Superior temporal gyrus (tissue), 1 donor: ENCODE measurements around the gene CGRRF1.

ENCODE experiments used
- DNase-seq: peaks from one replicate; pipeline ENCODE4 v3.0.0-alpha.2; 2016; ENCODE audit errors: extremely low spot score

CGRRF1 gene

DNA sequence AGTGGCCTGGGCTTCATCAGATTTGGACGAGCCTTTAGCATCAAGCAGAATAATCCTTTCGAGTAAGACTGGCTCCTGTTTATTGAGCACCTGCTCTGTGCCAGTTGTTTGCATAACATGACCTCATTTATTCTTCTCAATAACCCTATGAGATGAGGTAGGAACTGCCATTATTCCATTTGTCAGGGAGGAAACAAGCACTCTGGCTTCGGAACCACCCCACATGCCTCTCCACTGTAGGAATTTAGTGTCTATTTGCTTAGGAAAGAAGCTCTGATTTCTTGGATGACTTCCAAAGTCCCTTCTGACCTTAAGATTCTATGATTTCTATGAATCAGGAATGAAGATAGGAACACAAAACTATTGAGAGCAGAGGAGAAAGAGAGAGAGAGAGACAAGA is 68.3 kb downstream of the CGRRF1 start:
- no peak for DNase-seq

DNA sequence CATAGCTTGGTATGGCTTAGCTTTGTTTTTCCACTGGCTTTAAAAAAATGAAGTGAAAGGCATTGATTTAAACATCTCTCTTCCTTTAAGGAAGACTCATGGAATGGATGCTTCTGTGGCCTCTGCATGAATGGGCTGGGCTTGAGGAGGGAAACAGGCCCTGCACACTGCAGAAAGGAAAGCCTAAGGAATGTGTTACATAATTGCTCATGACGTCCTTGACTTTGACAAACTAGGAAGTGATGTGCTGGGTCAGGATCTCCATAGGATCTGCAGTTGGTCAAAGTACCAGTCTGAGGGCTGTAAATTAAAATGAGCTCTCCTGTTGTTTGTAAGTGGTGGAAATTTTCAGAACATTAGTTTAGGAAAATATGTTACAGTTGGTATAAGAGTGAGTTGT is 69.9 kb downstream of the CGRRF1 start:
- DNase-seq = no peak

DNA sequence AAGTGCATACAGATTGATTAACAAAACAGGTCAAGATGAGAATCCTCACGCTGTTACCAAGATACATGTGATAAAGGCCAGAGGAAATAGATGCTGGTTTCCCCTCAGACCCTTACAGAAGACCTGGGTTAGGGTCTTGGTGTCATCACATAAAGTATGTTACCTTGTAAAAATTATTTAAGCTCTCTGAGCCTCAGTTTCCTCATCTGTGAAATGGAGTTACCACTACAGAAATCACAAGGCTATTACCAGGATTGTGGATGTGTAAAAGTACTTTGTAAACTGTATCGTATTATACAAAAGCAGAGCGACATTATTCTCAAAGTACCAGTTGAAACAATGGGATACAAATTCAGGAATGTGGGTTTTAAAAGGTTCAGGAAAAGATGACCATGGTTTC is 71.2 kb downstream of the CGRRF1 start:
- DNase-seq = no peak

DNA sequence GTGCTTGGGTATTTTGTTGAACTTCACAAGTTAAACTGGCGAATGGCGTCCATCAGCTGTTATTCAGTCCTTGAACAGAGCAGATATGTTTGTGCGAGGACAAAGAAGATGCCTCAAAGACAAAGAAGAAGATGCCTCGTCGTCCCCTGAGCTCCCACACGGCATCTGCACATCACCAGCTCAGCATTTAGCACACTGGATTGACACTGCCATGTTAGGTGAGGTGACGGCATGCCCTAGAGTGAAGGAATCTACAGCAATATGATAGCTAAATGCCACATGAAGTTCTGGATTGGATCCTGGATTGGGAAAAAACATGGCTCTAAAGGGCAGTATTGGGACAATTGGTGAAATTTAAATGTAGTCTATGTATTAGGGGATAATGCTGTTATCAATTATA is 72.6 kb downstream of the CGRRF1 start:
- DNase-seq = no peak

DNA sequence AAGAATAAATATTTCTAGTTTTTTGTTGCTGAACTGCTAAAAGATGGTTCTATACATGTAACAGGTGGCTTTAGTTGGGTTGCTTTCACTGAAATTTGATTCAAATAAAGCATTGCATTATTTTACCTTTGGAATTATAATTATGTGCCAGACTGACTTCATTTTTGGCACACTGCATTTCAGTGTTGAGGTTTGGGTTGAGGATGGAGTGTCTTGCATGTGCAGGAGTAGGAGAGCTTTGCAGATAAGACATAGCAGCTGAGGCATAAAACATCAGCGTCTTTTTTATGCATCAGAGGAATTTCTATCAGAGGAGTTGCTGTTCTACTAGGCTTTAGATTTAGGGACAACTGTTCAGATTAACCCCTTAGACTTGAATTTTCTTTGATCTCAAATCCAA is 74.4 kb downstream of the CGRRF1 start:
- DNase-seq = no peak

DNA sequence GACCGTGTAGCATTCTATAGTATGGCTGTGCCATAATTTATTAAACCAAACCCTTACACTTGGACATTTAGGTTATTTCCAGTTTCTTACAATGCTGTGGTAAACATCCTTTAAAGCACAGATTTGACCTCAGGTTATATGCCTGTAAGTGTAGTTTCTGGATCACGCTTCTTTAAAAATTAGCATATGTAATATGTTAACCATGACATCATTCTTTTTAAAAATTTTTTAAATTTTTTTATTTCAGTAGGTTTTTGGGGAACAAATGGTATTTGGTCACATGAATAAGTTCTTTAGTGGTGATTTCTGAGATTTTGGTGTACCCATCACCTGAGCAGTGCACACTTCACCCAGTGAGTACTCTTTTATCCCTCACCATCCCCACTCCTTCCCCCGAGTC is 75.5 kb downstream of the CGRRF1 start:
- DNase-seq = no peak
